Right lobe of liver (tissue), 6 donors: ENCODE results near the gene CLTB. TPM values are rescaled to one million over a fixed set of nuclear protein-coding genes. Genes with fewer than 3 reads are reported as not detected.

Experiments
- ATAC-seq, 4 donors: fragments of 200-7000 bp; cut with Tn5 transposase; one replicate each; pipeline ENCODE4 v1.9.1; 2020; ENCODE audit warnings: mild to moderate bottlenecking in 4 of 4, moderate library complexity in 4 of 4
- DNase-seq, 3 donors: peaks; one replicate each; pipeline ENCODE4 v3.0.0-alpha.2; 2020
- H3K27ac ChIP-seq, 3 donors: fragments of 200-600 bp; one replicate each; pipeline ENCODE4 v1.8.0; 2022
- H3K27me3 ChIP-seq, 2 donors: fragments of 200-600 bp; one replicate each; pipeline ENCODE4 v1.8.0; 2022
- H3K36me3 ChIP-seq, 4 donors: fragments of 200-600 bp; sonication (generic) in 1 of 4; one replicate each; pipeline versions ENCODE4 v1.5.1 to v1.8.0; 2017 to 2022; ENCODE audit warnings: control low read depth in 1 of 4
- H3K4me1 ChIP-seq, 4 donors: fragments of 200-600 bp; sonication (generic) in 1 of 4; one replicate each; pipeline versions ENCODE4 v1.5.1 to v1.8.0; 2017 to 2022; ENCODE audit warnings: control low read depth in 1 of 4
- H3K4me3 ChIP-seq, 3 donors: fragments of 200-600 bp; one replicate each; pipeline ENCODE4 v1.8.0; 2022
- H3K9me3 ChIP-seq, 4 donors: fragments of 200-600 bp; sonication (generic) in 1 of 4; one replicate each; pipeline versions ENCODE4 v1.5.1 to v1.8.0; 2017 to 2022; ENCODE audit warnings: control low read depth in 1 of 4
- POLR2A ChIP-seq: fragments of 450-650 bp; IDR thresholded peaks from one replicate; pipeline ENCODE4 v1.6.1; 2017; ENCODE audit warnings: antibody characterized with exemption, mild to moderate bottlenecking
- WGBS: methylation state at CpG from one replicate; pipeline ENCODE4 v1.1.6; 2018; ENCODE audit warnings: low coverage, low lambda C conversion rate; ENCODE audit not compliant: insufficient coverage; ENCODE audit errors: missing lambda C conversion rate; 5-methylcytosine and 5-hydroxymethylcytosine counted together
- intact Hi-C, 2 donors: fragments of 100-400 bp; cut with DNase I; formaldehyde crosslinking; loops; one replicate each; pipeline versions ENCODE4 v1.11.2 to v1.14.1; 2022
- long read RNA-seq: library from polyadenylated mRNA; unstranded; transcript quantifications from one replicate; pipeline ENCODE4 v2.0.0, GENCODE V29; 2019
- total RNA-seq, 6 experiments: library from RNA; depleted of rRNA in 2 of 6; stranded (reverse); fragments of >200 nt in 2 of 6; fragmentation: NEBNext Ultra II Directional in 3 of 6; extraction: Animal tissue kit (Norgen Biotek cat#: 25700) in 3 of 6; gene quantifications; one replicate each; pipeline versions ENCODE4 v1.1.0 to v1.2.4, GENCODE V29; 2016 to 2023
- TF ChIP-seq, protein P1 (sequence below), 4 donors: fragments of 200-600 bp in 3 of 4; fragments of 450-650 bp in 1 of 4; IDR thresholded peaks; one replicate each; pipeline versions ENCODE4 v1.5.1 to v1.8.0; 2016 to 2022; ENCODE audit warnings: antibody characterized with exemption in 4 of 4, mild to moderate bottlenecking in 2 of 4
- donor health status: DM: no; HTN: yes; CAD: no.
- donor health status: DM: no; HTN: no; CAD: no.
- donor health status: DM: no; HTN: no; CAD: no.
- donor health status: DM: no; HTN: yes; CAD: no.
- donor health status: DM: no; HTN: yes; CAD: no.

The CLTB gene, protein sequence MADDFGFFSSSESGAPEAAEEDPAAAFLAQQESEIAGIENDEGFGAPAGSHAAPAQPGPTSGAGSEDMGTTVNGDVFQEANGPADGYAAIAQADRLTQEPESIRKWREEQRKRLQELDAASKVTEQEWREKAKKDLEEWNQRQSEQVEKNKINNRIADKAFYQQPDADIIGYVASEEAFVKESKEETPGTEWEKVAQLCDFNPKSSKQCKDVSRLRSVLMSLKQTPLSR
- 10 to 100 TPM; 28.6 to 73.0 (median 31.3) TPM for total RNA-seq
- long read RNA-seq, transcript CLTB-202 (5 exons, 1,161 nt) = major isoform, 6 of 12 reads
- long read RNA-seq, partial matches to known transcripts = 5 of 12 reads
- long read RNA-seq, other reads (novel, unspliced or antisense) = 1 of 12 reads

DNA sequence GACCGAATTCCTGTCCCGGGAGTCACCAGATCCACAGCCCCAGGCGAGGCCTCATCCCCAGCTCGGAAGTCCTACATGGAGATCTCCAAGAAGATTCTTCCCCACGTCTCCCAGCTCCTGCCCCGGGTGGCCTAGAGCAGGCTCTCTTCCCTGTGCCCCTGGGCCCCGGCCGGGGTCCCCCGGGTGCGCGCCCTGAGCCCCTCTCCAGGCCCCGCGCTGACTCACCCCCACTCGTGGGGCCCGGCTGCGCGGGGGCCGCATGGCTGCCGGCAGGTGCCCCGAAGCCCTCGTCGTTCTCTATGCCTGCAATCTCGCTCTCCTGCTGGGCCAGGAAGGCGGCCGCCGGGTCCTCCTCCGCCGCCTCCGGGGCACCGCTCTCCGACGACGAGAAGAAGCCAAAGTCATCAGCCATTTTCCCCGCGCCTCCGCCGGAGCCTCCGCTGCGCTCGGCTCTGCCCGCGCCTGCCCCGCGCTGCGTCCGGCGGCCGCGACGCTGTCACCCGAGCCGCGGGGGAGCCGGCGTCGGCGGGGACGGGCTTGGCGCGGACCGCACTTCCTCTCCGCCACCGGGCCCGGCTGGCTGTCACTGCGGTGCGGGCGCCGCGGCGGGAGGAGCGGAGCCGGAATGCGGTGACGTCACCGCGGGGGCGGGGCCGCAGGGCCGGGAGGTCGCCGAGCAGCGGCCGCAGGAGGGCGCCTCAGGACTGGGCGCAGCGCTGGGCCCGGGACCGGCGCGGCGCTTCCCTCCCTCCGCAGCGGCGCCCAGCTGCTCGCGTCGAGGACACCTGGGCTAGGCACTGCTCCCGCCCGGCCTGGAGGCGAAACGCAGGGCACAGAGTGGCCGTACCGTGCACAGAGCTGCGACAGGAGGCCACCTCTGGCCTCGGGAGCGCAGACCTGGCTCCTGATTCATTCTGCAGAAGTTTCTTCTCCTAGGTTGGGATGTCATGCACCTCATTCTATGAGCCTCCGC lies at the start of gene CLTB:
Gene CLTB (minus strand): TSS at position 588 of the 973 bp plus-strand sequence. CDS start 176 bp downstream, at position 412.
- H3K27ac ChIP-seq = peak within 1 kb of the TSS; percentile 84 to 88 (median 87)
- H3K27me3 ChIP-seq = no peaks in the 10 kb centered on the region
- TF ChIP-seq, protein P1, sequence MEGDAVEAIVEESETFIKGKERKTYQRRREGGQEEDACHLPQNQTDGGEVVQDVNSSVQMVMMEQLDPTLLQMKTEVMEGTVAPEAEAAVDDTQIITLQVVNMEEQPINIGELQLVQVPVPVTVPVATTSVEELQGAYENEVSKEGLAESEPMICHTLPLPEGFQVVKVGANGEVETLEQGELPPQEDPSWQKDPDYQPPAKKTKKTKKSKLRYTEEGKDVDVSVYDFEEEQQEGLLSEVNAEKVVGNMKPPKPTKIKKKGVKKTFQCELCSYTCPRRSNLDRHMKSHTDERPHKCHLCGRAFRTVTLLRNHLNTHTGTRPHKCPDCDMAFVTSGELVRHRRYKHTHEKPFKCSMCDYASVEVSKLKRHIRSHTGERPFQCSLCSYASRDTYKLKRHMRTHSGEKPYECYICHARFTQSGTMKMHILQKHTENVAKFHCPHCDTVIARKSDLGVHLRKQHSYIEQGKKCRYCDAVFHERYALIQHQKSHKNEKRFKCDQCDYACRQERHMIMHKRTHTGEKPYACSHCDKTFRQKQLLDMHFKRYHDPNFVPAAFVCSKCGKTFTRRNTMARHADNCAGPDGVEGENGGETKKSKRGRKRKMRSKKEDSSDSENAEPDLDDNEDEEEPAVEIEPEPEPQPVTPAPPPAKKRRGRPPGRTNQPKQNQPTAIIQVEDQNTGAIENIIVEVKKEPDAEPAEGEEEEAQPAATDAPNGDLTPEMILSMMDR (IDR thresholded peaks at IDR 0.05) = peak; percentile 75 to 96 (median 87)
- TF ChIP-seq POLR2A = peak; percentile 98
- peak; percentile 95 to 96 (median 95) for DNase-seq
- 0% methylated on average over 30 of the region's 107 CpGs for WGBS
- intact Hi-C loops = loop anchor here in 1 of 2 donors (10.0 kb wide), 1 partner anchor 239 kb away; no protein-coding TSS in a partner anchor
- H3K4me1 ChIP-seq = peaks cover 0 to 21% (median 2%) of the 10 kb centered on the region in 4 donors
- ATAC-seq = peak; percentile 95 to 99 (median 98)
- H3K4me3 ChIP-seq = peak within 1 kb of the TSS; percentile 81 to 95 (median 89)
- H3K9me3 ChIP-seq = no peaks in the 10 kb centered on the region
- H3K36me3 ChIP-seq = no peaks in the 10 kb centered on the region

DNA sequence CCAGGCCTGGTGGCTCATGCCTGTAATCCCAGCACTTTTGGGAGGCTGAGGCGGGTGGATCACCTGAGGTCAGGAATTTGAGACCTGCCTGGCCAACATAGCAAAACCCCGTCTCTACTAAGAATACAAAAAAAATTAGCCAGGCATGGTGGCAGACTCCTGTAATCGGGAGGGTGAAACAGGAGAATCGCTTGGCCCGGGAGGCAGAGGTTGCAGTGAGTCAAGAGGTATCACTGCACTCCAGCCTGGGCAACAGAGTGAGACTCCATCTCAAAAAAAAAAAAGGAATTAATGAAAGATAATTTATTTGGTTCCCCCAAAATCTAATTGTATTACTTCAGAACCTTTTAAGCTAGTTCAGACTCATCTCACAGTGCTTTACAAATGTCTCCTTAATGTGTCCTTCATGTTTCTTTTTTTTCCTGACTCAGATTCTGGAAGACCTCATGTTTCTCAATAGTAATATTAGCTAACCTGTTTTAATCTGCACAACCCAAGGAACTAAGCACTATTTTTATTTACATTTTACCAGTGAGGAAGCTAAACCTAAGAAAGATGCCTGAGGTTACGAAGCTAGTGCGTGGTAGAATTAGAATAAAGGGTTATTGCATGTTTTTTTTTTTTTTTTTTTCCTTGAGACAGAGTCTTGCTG lies 46.9 kb upstream of the CLTB start:
- TF ChIP-seq, protein P1 (IDR thresholded peaks at IDR 0.05) = no peak
- no peak for TF ChIP-seq POLR2A
- no peaks in the 10 kb centered on the region for H3K27me3 ChIP-seq
- H3K9me3 ChIP-seq = no peaks in the 10 kb centered on the region
- H3K27ac ChIP-seq = no peak overlapping the region
- H3K36me3 ChIP-seq = no peaks in the 10 kb centered on the region
- DNase-seq (no peak), ATAC-seq (no peak)
- H3K4me3 ChIP-seq = no peak overlapping the region
- 91% methylated on average over 6 of the region's 7 CpGs for WGBS
- peaks cover 0 to 39% (median 16%) of the 10 kb centered on the region in 4 donors for H3K4me1 ChIP-seq
- intact Hi-C loops = no loop called here

DNA sequence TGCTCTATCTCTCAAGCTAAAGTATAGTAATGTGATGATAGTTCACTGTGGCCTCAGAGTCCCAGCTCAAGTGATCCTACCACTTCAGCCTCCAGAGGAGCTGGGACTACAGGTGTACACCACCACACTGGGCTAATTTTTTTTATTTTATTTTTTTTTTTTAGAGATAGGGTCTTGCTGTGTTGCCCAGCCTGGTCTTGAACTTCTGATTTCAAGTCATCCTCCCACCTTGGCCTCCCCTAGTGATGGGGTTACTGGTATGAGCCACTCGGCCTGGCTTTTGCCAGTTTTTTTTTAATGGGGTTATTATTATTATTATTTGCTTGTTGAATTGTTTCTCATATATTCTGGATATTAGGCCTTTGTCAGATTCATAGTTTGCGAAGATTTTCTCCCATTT lies 45.0 kb upstream of the CLTB start:
- DNase-seq (no peak), ATAC-seq (no peak)
- Histone ChIP-seq H3K27ac (no peak overlapping the region), H3K9me3 (no peaks in the 10 kb centered on the region), H3K27me3 (no peaks in the 10 kb centered on the region), H3K4me1 (peaks cover 0 to 27% (median 9%) of the 10 kb centered on the region in 4 donors), H3K4me3 (no peak overlapping the region), H3K36me3 (peaks cover 0 to 3% (median 0%) of the 10 kb centered on the region in 4 donors)
- intact Hi-C loops = no loop called here
- no peak for TF ChIP-seq POLR2A
- TF ChIP-seq, protein P1 (IDR thresholded peaks at IDR 0.05) = no peak
- WGBS = 90% methylated on average over 2 of the region's 2 CpGs

DNA sequence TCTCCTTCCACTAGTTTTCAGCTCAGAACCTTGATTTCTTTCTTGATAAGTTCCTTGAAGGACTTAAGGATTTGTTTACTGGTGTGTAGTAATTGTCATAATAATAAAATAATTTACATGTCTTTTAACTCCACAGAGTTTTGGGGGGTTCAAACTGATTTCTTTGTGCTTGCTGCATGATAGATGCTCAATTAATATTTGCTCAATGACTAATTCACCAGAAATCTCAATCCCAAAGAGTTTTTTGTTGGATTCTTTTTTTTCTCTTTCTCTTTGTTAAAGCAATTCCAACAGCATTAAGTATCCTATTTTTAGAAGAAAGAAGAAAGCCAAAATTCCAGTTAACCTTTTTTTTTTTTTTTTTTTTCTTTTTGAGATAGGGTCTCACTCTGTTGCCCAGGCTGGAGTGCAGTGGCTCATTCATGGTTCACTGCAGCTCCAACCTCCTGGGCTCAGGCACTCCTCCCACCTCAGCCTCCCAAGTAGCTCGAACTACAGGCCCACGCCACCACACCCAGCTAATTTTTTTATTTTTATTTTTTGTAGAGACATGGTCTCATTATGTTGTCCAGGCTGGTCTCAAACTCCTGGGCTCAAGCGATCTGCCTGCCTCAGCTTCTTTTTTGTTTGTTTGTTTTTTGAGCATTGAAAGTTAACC lies 42.7 kb upstream of the CLTB start:
- Histone ChIP-seq H3K27me3 (no peaks in the 10 kb centered on the region), H3K36me3 (peaks cover 0 to 3% (median 0%) of the 10 kb centered on the region in 4 donors), H3K9me3 (no peaks in the 10 kb centered on the region), H3K4me1 (peaks cover 0 to 5% (median 0%) of the 10 kb centered on the region in 4 donors), H3K27ac (no peak overlapping the region), H3K4me3 (no peak overlapping the region)
- ATAC-seq (no peak), DNase-seq (no peak)
- WGBS = 96% methylated on average over 3 of the region's 3 CpGs
- intact Hi-C loops = no loop called here
- TF ChIP-seq POLR2A = no peak
- TF ChIP-seq, protein P1 (IDR thresholded peaks at IDR 0.05) = no peak
